Cerebellar nuclear complex (tissue), 1 donor: ENCODE data around the gene TEAD3.
"Not testable (repeated sequence)": the region's sequence is repeated elsewhere in the genome, so short reads cannot be mapped to it uniquely, and the experiment has no call there.

Experiments
- DNase-seq, 2 experiments: peaks; one replicate each; lab custom pipeline; 2025; lab: John Stamatoyannopoulos, UW

TEAD3 gene

DNA sequence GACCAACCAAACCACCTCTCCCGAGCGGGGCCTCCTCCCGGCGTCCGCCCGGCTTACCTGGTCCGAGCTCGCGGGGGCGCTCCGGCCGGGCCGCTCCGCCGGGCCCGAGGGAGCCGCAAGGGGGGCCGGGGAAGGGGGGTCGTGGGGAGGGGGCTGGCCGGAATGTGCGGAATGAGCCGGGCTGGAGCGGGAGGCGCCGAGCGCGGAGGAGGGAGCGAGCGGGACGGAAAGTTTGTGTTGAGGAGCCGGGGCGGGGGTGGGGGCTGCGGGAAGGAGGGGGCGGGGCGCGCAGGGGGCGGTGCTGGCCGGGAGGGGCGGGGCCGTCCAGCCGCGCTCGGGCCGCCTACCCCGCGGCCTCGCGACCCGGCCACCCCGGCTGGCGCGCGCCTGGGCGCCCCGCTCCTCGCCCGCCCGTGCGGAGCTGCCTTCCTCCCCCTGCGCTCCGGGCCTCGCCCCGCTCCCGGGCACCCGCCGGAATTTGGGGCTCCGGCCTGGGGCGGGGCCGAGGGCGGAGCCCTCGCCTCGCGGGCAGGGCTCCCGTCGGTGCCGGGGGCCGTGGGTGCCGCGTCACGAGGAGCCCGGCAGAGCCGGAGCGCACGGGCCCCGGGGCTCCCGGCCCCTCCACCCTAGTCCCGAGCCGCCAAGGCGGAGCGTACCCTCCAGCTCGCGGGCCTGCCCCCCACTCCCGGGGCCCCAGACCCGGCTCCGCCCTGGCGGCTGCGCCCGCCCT, at the start of gene TEAD3:
TSS of gene TEAD3 (minus strand) at position 239 of the 730 bp plus-strand sequence.
- DNase-seq = no peak

DNA sequence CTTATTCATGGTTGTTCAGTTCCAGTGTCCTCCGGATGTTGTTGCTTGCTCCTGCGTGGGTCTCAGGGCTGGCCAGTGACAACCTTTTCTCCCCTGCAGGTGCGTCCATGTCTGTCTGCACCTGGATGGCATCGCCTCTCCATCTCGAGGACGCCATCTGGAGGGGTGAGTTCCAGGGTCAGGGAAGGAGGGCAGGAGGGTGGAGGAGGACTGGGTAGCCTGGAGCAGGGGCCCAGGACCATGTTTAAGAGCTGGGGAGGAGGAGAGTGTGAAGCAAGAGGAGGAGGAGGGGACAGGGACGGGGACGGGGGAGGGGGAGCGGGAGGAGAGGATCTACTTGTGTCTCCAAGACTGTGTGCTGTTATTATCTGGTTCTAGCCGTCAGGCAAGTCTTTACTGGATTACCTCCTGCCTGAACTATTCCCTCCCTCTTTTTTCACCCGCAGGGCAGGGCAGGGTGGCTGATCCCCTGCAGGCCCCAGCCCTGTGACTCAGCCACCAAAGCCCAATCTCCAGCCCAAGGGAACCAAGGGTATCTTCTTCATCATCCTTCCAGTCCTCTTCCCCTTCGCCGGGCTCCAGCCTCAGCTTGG, 48.0 kb upstream of the TEAD3 start:
- no peak for DNase-seq

DNA sequence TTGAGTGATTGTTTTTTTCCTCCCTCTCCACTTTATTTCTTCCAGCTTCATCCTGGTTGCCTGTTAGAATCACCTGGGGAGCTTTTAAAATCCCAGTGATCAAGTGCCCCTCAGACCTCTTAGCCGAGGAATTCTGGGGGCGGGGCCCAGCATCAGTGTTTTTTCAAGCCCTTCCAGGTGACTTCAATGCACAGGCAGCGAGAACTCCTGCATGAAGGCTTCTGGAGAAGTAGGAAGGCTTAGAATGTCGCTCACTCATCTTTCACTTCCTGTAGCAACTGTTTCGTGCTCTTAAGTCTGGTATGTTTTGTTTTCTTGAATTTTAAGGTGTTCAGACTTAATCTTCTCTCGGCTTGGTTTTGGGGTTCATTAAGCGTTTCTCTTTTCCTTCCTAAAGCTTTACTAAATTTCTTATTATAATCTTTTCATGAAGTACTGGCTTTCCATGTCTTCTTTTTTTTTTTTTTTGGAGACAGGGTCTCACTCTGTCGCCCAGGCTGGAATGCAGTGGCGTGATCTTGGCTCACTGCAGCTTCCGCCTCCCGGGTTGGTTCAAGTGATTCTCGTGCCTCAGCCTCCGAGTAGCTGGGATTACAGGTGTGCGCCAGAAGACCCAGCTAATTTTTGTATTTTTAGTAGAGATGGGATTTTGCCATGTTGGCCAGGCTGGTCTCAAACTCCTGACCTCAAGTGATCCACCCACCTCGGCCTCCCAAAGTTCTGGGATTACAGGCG, 46.7 kb upstream of the TEAD3 start:
- DNase-seq = no peak

DNA sequence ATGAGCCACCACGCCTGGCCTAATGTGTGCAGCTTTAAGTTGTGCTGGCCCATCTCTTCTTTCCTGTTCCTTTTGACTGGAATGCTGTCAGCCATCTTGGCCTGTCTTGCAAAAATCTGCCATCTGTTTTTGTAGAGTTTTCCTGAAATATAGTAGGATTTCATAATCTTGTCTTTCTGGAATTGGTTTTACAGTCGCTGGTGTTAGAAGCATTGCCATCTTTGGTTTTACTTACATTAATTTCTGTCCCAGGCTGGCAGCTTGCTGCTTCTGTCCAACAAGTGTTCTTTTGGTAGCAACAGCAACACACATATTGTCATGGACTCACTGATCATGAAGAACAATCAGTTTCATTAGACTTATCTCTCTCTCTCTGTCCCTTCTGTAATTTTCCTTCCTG, 45.0 kb upstream of the TEAD3 start:
- no peak for DNase-seq

DNA sequence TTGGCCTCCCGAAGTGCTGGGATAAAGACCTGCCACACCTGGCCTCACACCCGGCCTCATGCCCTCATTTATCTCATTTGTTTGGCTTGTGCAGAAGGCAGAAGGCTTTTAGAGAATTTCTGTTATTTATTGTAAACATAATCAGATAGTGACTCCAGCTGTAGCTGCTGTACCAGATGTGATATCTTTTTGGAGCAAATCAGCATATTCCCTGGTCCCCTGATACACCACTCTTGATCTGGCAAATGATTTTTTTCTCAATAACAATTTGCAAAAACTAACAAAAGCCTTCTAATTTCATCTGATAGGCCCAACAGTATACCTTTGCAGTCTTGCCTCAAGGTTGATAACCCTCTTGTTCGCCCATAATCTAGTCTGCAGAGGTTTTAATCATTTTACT, 42.3 kb upstream of the TEAD3 start:
- DNase-seq = no peak

DNA sequence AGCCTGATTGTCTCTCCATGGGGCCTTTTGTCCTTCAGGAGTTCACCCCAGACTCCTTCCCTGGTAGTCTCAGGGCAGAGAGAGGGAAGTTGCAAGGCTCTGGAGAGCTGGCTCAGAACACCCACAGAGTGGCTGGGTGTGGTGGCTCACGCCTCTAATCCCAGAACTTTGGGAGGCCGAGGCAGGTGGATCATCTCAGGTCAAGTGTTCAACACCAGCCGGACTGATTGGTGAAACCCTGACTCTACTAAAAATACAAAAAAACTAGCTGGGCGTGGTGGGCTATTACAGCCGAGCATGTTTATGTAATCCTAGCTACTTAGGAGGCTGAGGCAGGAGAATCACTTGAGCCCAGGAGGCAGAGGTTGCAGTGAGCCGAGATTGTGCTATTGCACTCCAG, 39.0 kb upstream of the TEAD3 start:
- not testable (repeated sequence) for DNase-seq

DNA sequence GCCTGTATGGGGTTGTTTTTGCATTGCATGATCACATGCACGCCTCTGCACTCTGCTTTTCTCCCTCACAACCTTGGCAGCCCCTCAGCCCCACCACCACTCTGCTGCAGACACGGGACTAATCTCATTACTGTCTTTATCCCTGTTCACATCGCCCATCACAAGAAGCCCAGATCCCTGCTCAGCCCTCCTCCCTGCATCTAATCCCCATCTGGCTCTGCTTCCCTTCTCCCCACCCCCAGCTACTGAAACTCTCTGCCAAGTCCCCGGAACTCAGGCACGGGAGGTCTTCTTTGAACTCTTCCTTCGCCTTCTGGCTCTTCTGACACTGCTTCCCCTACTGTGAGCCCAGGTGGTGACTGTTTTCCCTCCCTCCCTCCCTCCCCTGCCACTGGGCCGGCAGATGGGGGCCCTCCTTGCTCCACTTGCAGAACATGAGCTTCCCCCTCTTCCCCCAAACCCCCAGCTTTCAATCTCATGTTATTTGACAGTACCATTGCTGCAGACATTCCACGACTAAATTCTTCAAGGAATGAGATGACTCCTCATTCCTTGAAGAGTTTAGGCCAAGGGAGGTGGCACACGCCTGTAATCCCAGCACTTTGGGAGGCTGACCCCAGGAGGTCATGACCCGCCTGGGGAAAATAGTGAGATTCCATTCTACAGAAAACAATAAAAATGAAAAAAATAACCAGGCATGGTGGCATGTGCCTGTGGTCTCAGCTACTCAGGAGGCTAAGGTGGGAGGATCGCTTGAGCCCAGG, 37.7 kb upstream of the TEAD3 start:
- no peak for DNase-seq

DNA sequence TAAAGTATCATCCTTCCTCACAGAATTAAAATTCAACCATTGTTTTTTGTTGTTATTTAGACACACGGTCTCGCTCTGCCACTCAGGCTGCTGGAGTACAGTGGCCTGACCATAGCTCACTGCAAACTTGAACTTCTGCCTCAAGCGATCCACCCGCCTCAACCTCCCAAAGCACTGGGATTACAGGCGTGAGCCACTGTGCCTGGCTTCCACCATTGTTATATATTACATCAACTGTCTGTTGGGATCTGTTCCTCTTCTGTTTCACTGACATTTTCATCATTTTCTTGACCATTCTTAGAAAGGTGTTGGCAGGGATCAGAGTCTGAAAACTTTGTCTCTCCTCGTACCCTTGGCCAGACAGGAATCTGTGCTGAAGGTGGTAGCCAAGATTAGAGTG, 37.1 kb upstream of the TEAD3 start:
- no peak for DNase-seq

DNA sequence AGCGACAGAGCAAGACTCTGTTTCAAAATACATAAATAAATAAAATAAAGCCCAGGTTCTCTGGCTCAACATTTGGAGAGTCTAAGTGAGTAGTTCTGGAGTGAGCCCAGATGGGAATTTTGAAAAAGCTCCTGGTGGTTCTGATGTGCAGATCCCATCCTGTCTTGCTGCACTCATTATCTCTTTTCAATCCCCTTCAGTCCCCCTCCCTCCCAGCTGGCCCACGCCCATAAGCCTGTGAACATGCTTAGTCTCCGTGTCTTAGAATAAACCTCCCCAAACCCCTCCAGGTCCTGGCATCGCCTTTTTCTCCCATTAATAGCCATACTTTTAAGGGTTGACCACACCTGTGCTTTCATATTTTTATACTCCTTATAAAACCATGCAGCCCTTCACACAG, 35.2 kb upstream of the TEAD3 start:
- no peak for DNase-seq

DNA sequence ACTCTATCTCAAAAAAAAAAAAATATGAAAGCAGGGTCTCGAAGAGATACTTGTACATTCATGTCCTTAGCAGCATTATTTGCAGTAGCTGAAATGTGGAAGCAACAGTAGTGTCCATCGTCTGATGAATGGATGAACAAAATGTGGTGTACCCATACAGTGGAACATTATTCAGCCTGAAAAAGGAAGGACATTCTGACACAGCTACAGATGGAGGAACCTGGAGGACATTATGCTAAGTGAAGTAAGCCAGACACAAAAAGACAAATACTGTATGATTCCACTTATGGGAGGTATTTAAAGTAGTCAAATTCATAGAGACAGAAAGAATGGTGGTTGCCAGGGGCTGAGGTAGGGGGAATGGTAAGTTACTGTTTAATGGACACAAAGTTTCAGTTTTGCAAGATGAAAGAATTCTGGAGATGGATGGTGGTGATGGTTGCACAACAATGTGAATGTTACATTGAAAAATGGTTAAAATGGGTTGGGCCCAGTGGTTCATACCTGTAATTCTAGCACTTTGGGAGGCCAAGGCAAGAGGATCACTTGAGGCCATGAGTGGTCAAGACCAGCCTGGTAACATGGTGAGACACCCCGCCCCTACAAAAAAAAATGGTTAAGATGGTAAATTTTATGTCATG, 27.6 kb upstream of the TEAD3 start:
- no peak for DNase-seq

DNA sequence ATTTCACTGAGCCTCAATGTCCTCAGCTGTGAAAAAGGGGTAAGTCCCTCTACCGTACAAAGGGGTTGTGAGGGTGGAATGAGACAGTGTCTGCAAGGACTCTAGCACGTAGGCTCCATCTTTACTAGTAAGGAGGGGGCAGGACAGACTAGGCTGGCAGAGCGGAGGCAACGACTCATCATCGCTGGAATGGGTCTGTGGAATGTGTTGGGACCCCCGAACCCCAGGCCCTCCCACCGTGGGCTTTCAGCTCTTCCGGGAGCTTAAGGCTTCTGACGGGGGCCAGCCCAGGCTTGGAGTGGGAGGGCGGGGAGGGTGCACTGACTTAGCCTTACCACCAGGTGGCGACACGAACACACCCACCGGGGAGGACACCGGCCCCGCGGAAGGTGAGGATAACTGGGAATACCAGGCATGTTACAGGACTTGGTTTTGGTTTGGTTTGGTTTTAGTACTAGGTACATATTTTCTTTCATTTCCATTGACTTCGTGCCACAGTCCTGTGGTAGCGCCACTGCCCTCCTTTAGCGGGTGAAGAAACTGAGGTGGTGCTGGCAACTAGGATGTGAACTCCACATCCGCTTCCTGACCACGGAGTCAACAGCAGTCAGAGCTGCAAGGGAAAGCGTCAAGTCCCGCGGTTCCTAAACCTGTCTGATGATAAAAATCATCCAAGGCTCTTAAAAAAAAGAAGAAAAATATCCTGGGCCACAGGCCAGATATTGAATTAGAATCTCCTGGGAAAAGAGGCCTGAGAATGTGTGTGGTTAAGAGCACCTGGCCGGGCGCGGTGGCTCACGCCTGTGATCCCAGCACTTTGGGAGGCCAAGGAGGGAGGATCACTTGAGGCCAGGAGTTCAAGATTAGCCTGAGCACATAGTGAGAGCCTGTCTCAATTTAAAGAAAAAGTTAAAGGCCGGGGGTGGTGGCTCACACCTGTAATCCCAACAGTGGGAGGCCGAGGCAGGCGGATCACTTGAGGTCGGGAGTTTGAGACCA, 26.1 kb upstream of the TEAD3 start:
- DNase-seq = no peak

DNA sequence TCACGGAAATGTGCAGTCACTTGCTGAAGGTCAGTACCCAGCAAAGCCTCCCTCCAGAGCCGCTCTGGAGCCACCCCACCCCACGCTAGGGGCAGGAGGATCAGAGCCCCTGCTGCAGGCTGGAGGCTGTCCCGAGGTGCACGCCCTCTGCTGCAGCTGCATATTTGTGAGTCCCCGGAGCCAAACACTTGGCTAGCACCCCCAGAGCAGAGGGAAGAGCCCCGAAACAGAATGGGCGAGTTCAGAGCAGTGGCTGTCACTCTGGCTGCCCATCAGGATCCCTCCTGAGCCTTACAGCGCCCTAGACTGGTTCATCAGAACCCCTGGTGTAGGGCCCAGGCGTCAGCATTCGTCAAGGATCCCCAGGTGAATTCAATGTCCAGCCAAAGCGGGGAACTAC, 25.3 kb upstream of the TEAD3 start:
- no peak for DNase-seq

DNA sequence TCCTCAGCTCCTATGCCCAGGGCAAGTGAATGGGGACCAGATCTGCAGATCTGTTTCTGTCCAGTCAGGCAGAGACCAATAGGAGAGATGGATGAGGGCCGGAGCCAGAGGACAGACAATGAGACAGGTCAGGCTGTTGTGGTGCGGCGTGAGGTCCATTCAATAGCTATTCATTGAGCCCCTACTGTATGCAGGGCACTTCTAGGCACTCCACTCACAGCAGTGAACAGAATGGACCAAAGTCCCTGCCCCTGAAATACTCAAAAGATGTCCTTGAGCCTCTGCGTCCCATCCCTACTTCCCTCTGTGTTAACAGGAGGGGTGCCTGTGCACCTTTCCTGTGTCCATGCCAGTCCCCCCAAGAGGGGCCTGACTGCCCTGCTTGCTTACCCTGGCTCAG, 24.4 kb upstream of the TEAD3 start:
- DNase-seq = no peak

DNA sequence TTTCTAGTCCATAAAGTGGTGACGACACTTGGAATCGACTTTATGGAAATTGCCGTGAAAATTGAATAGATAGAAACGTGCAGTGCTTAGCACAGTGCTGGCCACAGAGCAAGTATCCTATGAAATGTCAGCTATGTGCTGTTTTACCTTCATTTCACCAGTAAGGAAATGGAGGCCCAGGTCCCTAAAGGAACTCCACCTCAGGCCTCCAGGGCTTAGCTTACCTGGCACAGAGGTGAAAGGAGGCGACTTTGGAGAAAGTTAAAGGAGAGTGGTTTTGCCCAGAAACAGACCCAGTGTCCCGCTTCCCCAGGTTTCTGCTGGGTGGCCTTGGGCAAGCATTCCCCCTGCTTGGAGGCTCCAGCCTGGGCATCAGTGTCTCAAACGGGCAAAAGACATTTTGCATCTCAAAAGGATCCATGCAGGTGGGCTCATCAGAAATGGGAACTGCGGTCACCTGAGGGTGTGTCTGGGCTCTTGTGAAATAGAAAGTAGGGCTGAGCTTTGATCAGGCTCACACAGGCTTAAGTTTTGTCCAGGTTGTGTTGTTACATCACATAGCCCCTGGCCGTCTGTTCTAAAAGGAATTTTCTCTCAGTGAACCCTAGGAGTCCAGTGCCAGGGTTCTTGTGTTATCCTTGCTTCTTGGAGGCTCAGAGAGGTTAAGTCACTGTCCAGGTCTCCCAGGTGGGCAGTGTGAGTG, 22.6 kb upstream of the TEAD3 start:
- no peak for DNase-seq

DNA sequence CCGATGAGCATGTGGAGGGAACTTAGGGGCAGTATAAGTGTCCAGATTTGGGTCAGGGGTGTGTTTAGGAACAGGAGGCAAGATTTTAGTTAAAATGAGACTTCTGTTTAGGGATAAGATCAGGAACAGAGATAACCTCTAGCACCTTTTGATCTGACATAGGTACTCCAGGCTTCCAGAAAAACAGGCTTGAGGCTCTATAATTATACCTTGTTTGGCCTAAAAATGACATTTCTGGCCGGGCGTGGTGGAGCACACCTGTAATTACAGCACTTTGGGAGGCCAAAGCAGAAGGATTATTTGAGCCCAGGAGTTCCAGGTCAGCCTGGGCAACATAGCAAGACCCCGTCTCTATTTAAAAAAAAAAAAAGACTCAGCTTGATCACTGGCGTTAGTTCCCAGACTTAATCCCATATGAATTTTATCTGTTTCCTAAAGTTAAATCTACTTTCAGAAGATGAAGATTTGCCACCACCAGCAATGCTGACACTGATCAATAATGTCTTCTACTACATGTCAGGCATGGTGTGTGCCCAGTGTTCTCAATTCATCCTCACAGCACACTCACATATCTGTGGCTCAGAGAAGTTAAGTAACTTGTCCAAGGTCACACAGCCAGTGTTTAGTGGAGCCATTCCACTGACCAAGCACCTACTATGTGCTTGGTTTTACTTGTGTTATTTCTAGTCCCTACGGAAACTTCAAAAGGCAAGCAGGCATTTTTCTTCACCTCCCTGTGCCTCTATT, 21.9 kb upstream of the TEAD3 start:
- DNase-seq = no peak

DNA sequence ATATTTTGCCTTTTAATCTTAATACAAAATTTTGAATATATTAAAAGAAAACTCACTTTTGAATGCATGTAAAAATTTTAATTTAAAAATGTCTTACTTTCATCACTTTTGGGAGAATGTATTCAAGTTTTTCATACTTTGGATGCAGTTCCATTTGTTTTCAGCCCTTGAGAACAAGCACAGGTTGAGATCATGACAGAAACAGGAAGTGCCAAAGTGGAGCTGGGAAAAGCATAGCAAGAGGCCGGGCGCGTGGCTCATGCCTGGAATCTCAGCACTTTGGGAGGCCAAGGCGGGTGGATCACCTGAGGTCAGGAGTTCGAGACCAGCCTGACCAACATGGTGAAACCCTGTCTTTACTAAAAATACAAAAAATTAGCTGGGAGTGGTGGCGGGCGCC, 21.1 kb upstream of the TEAD3 start:
- DNase-seq = not testable (repeated sequence)

DNA sequence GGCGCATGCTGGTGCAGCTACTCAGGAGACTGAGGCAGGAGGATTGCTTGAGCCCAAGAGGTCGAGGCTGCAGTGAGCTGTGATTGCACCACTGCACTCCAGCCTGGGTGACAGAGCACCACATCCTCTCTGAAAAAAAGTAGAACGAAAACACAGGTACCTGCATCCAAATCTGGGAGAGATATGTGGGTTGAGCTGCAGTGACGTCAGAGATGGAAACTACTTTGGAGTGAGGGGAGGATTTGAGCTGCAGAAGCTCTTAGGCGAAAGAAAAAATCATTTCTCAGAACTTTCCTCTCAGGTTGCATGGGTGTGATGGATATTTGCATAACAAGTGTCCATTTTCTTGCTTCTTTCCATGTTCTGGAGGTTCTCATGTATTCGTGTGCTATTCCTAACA, 19.8 kb upstream of the TEAD3 start:
- DNase-seq = no peak

DNA sequence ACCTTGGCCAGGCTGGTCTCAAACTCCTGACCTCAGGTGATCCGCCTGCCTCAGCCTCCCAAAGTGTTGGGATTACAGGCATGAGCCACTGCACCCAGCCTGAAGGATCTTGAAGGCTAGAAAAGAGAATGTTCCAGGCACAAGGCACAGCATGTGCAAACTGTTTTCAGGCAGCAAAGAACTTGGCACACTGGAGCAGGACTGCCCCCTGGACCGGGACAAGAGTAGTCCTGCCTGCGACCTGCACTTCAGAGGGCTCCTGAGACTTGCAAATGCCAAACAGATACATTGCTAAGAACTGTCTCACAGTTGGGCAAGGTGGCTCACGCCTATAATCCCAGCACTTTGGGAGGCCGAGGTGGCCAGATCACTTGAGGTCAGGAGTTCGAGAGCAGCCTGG, 19.1 kb upstream of the TEAD3 start:
- DNase-seq = not testable (repeated sequence)

DNA sequence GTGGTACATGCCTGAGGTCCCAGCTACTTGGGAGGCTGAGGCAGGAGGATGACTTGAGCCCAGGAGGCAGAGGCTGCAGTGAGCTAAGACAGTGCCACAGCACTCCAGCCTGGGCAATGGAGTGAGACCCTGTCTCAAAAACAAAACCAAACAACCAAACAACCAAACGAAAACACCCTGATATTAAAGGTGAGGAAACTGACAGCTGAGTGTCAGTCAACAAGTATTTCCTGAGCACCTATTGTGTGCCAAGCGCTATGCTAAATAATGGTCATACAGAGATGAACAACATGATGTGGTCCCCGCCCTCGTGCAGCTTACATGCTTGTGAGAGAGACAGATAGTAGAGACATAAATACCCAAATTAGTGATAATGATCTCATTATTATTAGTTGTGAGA, 17.7 kb upstream of the TEAD3 start:
- no peak for DNase-seq
